CD14-positive monocyte (primary cell): Measurements from ENCODE around the gene ACSM6. TPM values are rescaled to one million over a fixed set of nuclear protein-coding genes. Genes with fewer than 3 reads are reported as not detected.

Source experiments
- DNase-seq, 3 donors: peaks; one replicate each; pipeline ENCODE4 v3.0.0-alpha.2; 2011 to 2022
- H2AFZ ChIP-seq: 2 replicates; pipeline ENCODE4 v1.6.0; 2012; ENCODE audit warnings: mild to moderate bottlenecking, low read depth, low read length, inconsistent platforms; ENCODE audit not compliant: insufficient read depth, poor library complexity, severe bottlenecking
- H3K27ac ChIP-seq, 2 donors: 1 replicate in 1 of 2; 2 replicates in 1 of 2; pipeline ENCODE4 v1.5.1; 2012 to 2013; ENCODE audit warnings: low read length in 2 of 2, control low read depth in 1 of 2, inconsistent platforms in 1 of 2, low read depth in 1 of 2, mild to moderate bottlenecking in 1 of 2
- H3K27me3 ChIP-seq, 2 donors: one replicate each; pipeline versions ENCODE4 v1.6.0 to v1.6.1; 2011 to 2013; ENCODE audit warnings: low read length in 2 of 2; ENCODE audit not compliant: control insufficient read depth in 2 of 2, insufficient read depth in 2 of 2
- H3K36me3 ChIP-seq, 2 donors: replicated peaks in 1 of 2; 1 replicate in 1 of 2; 2 replicates in 1 of 2; pipeline versions ENCODE4 v1.5.1 to v1.6.1; 2012 to 2013; ENCODE audit warnings: low read length in 2 of 2, control low read depth in 1 of 2, inconsistent platforms in 1 of 2, mild to moderate bottlenecking in 1 of 2; ENCODE audit not compliant: insufficient read depth in 2 of 2, control insufficient read depth in 1 of 2
- H3K4me1 ChIP-seq, 2 donors: 1 replicate in 1 of 2; 2 replicates in 1 of 2; pipeline versions ENCODE4 v1.5.1 to v1.6.1; 2012 to 2013; ENCODE audit warnings: low read length in 2 of 2, control low read depth in 1 of 2, inconsistent platforms in 1 of 2, mild to moderate bottlenecking in 1 of 2, moderate library complexity in 1 of 2; ENCODE audit not compliant: insufficient read depth in 2 of 2, control insufficient read depth in 1 of 2
- H3K4me2 ChIP-seq: replicated peaks from 2 replicates; pipeline ENCODE3; 2012; ENCODE audit warnings: low read length, moderate library complexity, mild to moderate bottlenecking; ENCODE audit not compliant: poor library complexity, severe bottlenecking; ENCODE audit errors: extremely low read depth
- H3K4me3 ChIP-seq, 3 experiments: fragments of 200-600 bp in 1 of 3; sonication (generic) in 1 of 3; replicated peaks in 1 of 3; 1 replicate in 2 of 3; 2 replicates in 1 of 3; pipeline ENCODE4 v1.5.1; 2011 to 2013; ENCODE audit warnings: low read length in 3 of 3, mild to moderate bottlenecking in 3 of 3, control low read depth in 2 of 3, low read depth in 2 of 3, inconsistent platforms in 1 of 3, moderate library complexity in 1 of 3
- H3K79me2 ChIP-seq: 2 replicates; pipeline ENCODE4 v1.6.0; 2012; ENCODE audit warnings: mild to moderate bottlenecking, control low read depth, inconsistent platforms, low read length, moderate library complexity; ENCODE audit not compliant: insufficient read depth
- H3K9ac ChIP-seq: 2 replicates; pipeline ENCODE4 v1.6.0; 2017; ENCODE audit warnings: low read length, mild to moderate bottlenecking; ENCODE audit not compliant: insufficient read depth, poor library complexity, severe bottlenecking
- H3K9me3 ChIP-seq, 2 donors: replicated peaks in 1 of 2; 1 replicate in 1 of 2; 2 replicates in 1 of 2; pipeline versions ENCODE4 v1.5.1 to v1.6.1; 2012 to 2013; ENCODE audit warnings: low read length in 2 of 2, control low read depth in 1 of 2; ENCODE audit not compliant: control insufficient read depth in 1 of 2, insufficient read depth in 1 of 2
- H4K20me1 ChIP-seq: 2 replicates; pipeline ENCODE4 v1.6.0; 2012; ENCODE audit warnings: mild to moderate bottlenecking, low read length, control low read depth, moderate library complexity; ENCODE audit not compliant: insufficient read depth
- H3K27ac Mint-ChIP-seq, 7 donors: one replicate each; pipeline ENCODE4 v1.8.0; 2020; ENCODE audit warnings: mild to moderate bottlenecking in 7 of 7, mixed read lengths in 7 of 7, moderate library complexity in 6 of 7, inconsistent platforms in 2 of 7
- H3K27me3 Mint-ChIP-seq, 3 donors: one replicate each; pipeline ENCODE4 v1.8.0; 2021 to 2022; ENCODE audit warnings: low read depth in 3 of 3, mild to moderate bottlenecking in 3 of 3, mixed read lengths in 3 of 3, moderate library complexity in 3 of 3, inconsistent platforms in 1 of 3
- H3K36me3 Mint-ChIP-seq, 2 donors: one replicate each; pipeline ENCODE4 v1.8.0; 2020; ENCODE audit warnings: mixed read lengths in 2 of 2, inconsistent platforms in 1 of 2, mild to moderate bottlenecking in 1 of 2
- H3K4me1 Mint-ChIP-seq: one replicate; pipeline ENCODE4 v1.8.0; 2020; ENCODE audit warnings: mild to moderate bottlenecking, mixed read lengths
- H3K4me3 Mint-ChIP-seq, 2 donors: one replicate each; pipeline ENCODE4 v1.8.0; 2020; ENCODE audit warnings: mild to moderate bottlenecking in 2 of 2, mixed read lengths in 2 of 2, moderate library complexity in 1 of 2
- H3K9me3 Mint-ChIP-seq, 7 donors: one replicate each; pipeline ENCODE4 v1.8.0; 2020 to 2022; ENCODE audit warnings: mixed read lengths in 7 of 7, mild to moderate bottlenecking in 6 of 7, moderate library complexity in 6 of 7, inconsistent platforms in 2 of 7
- CTCF ChIP-seq: fragments of 200-600 bp; IDR thresholded peaks from one replicate; pipeline ENCODE4 v1.8.0; 2022; ENCODE audit warnings: antibody characterized with exemption, mild to moderate bottlenecking
- WGBS: methylation state at CpG from one replicate; pipeline ENCODE4 v1.1.5; 2013; ENCODE audit warnings: missing lambda C conversion rate; ENCODE audit not compliant: insufficient coverage; 5-methylcytosine and 5-hydroxymethylcytosine counted together
- intact Hi-C, 2 donors: fragments of 100-400 bp; cut with micrococcal nuclease; formaldehyde crosslinking; loops; one replicate each; pipeline versions ENCODE4 v1.15.0 to v1.15.1; 2023
- polyA plus RNA-seq, 3 donors: library from polyadenylated mRNA; depleted of rRNA in 1 of 3; unstranded in 2 of 3; stranded (reverse) in 1 of 3; fragments of 300-500 nt in 2 of 3; fragments of >200 nt in 1 of 3; fragmentation: Illumina TruSeq in 2 of 3; gene quantifications; 1 replicate in 2 of 3; 2 replicates in 1 of 3; pipeline ENCODE4 v1.2.3, GENCODE V29; 2012 to 2021

ACSM6 gene
- polyA plus RNA-seq, 3 donors, result not detected

DNA sequence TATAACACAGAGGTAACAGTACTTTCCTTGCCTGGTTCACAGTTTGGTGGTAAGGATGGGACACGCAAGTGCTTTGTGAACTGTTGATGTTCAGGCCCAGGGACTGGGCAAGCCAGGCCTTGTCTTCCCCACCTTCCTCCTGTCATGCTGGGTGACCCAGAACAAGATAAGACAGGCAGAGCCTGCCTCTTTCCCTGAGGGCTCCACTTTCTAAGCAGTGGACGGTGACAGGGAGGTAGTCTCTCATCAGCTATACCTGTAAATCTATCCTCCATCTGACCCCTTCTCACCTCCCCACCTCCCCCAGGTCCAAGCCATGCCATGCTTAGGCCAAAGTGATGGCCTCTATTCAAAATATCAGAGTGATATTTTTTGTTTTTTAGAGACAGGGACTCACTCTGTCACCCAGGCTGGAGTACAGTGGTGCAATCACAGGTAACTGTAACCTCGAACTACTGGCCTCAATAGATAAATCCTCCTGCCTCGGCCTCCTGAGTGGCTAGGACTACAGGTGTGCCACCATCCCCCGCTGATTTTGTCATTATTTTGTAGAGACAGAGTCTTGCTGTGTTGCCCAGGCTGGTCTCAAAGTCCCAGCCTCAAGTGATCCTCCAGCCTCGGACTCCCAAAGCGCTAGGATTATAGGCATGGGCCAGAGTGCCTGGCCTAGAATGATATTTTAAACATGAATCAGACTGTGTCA, 54.0 kb downstream of the ACSM6 start:
- H3K4me2 ChIP-seq, result no peak overlapping the region
- H3K79me2 ChIP-seq, result no peaks in the 10 kb centered on the region
- no peak overlapping the region for H3K27ac ChIP-seq
- H3K4me1 ChIP-seq, result no peaks in the 10 kb centered on the region
- H3K4me3 ChIP-seq, result no peak overlapping the region
- Mint-ChIP-seq H3K9me3 (no peaks in the 10 kb centered on the region), H3K4me3 (no peak overlapping the region), H3K27ac (peak overlapping the region in 2 of 7 donors; percentile 26 to 43), H3K4me1 (peaks cover 4% of the 10 kb centered on the region), H3K27me3 (peaks cover 0 to 5% (median 3%) of the 10 kb centered on the region in 3 donors), H3K36me3 (no peaks in the 10 kb centered on the region)
- no peak overlapping the region for H2AFZ ChIP-seq
- 94% methylated on average over 5 of the region's 7 CpGs for WGBS
- no peak for DNase-seq
- TF ChIP-seq CTCF, result no peak
- no peaks in the 10 kb centered on the region for H3K27me3 ChIP-seq
- H4K20me1 ChIP-seq, result no peaks in the 10 kb centered on the region
- H3K9me3 ChIP-seq, result no peaks in the 10 kb centered on the region
- no peaks in the 10 kb centered on the region for H3K36me3 ChIP-seq
- H3K9ac ChIP-seq, result no peak overlapping the region
- intact Hi-C loops, result loop anchor here in 1 of 2 donors (5.0 kb wide), 1 partner anchor 114 kb away; no protein-coding TSS in a partner anchor

DNA sequence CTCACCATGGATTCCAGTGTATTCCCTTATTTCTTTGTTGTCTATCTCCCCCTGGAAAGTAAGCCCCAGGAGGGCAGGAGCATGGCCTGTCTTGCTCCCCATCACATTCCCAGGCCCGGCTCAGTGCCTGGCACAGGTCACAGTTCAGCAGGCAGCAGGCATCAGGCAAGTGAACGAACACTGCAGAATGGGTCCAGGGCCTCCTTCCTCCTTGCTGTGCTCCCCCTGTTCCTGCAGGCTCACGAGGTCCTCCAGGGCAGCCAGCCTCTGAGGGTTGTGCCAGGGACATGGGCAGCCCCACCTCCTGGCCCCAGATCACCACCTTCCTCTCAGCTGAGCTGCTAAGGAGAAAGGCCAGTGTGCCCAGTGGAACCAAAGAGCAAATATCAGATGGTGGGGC, 55.0 kb downstream of the ACSM6 start:
- intact Hi-C loops, result loop anchor here in 1 of 2 donors (5.0 kb wide), 1 partner anchor 113 kb away; no protein-coding TSS in a partner anchor
- 86% methylated on average over 2 of the region's 3 CpGs for WGBS
- Mint-ChIP-seq H3K27ac (no peak overlapping the region), H3K9me3 (no peaks in the 10 kb centered on the region), H3K36me3 (no peaks in the 10 kb centered on the region), H3K4me1 (peaks cover 4% of the 10 kb centered on the region), H3K4me3 (no peak overlapping the region), H3K27me3 (peaks cover 0 to 5% (median 3%) of the 10 kb centered on the region in 3 donors)
- Histone ChIP-seq H2AFZ (no peak overlapping the region), H3K36me3 (no peaks in the 10 kb centered on the region), H3K9me3 (no peaks in the 10 kb centered on the region), H3K4me3 (no peak overlapping the region), H4K20me1 (no peaks in the 10 kb centered on the region), H3K79me2 (no peaks in the 10 kb centered on the region), H3K9ac (no peak overlapping the region), H3K4me1 (no peaks in the 10 kb centered on the region), H3K27ac (no peak overlapping the region), H3K4me2 (no peak overlapping the region), H3K27me3 (no peaks in the 10 kb centered on the region)
- TF ChIP-seq CTCF, result no peak
- DNase-seq, result no peak
